Stimulated activated naive CD8-positive, alpha-beta T cell treated with anti-CD3 and anti-CD28 coated beads, Interleukin-15, amount 100 ng/mL, for 72 hours (primary cell): ENCODE results near the gene DMAP1.

ENCODE experiments used
- ATAC-seq: fragments of 150-1000 bp; cut with Tn5 transposase; 2 replicates; pipeline ENCODE4 v1.10.0; 2021; ENCODE audit warnings: mild to moderate bottlenecking, moderate library complexity
- DNase-seq, 2 donors: peaks; one replicate each; pipeline ENCODE4 v3.0.0; 2021 to 2022
- H3K27ac Mint-ChIP-seq, 2 donors: one replicate each; pipeline ENCODE4 v1.8.0; 2022; ENCODE audit warnings: mild to moderate bottlenecking in 2 of 2, mixed read lengths in 2 of 2, moderate library complexity in 2 of 2
- H3K27me3 Mint-ChIP-seq: one replicate; pipeline ENCODE4 v1.8.0; 2022; ENCODE audit warnings: mixed read lengths
- H3K4me1 Mint-ChIP-seq: one replicate; pipeline ENCODE4 v1.8.0; 2022; ENCODE audit warnings: mild to moderate bottlenecking, mixed read lengths
- H3K4me3 Mint-ChIP-seq, 2 donors: one replicate each; pipeline ENCODE4 v1.8.0; 2022; ENCODE audit warnings: mild to moderate bottlenecking in 2 of 2, mixed read lengths in 2 of 2, moderate library complexity in 1 of 2
- H3K9me3 Mint-ChIP-seq, 2 donors: one replicate each; pipeline ENCODE4 v1.8.0; 2022; ENCODE audit warnings: mixed read lengths in 2 of 2

Gene DMAP1

GRCh38 chr1:44261171-44261817 lies 48.0 kb downstream of the DMAP1 start:
- peak overlapping the region in 1 of 2 donors; percentile 48 for H3K27ac Mint-ChIP-seq
- ATAC-seq (no peak), DNase-seq (no peak)
- H3K4me3 Mint-ChIP-seq: no peak overlapping the region
- H3K4me1 Mint-ChIP-seq: peaks cover 35% of the 10 kb centered on the region
- no peaks in the 10 kb centered on the region for H3K27me3 Mint-ChIP-seq
- no peaks in the 10 kb centered on the region for H3K9me3 Mint-ChIP-seq

- peak overlapping the region in 1 of 2 donors; percentile 12 for H3K27ac Mint-ChIP-seq
- ATAC-seq (no peak), DNase-seq (no peak)
- H3K9me3 Mint-ChIP-seq: no peaks in the 10 kb centered on the region
- H3K4me3 Mint-ChIP-seq: no peak overlapping the region
- H3K27me3 Mint-ChIP-seq: no peaks in the 10 kb centered on the region
- peaks cover 35% of the 10 kb centered on the region for H3K4me1 Mint-ChIP-seq
Measured at GRCh38 chr1:44261962-44262361, 48.7 kb downstream of the DMAP1 start.

- Mint-ChIP-seq H3K4me3 (no peak overlapping the region), H3K27me3 (no peaks in the 10 kb centered on the region), H3K9me3 (no peaks in the 10 kb centered on the region), H3K27ac (peak overlapping the region in 1 of 2 donors; percentile 12), H3K4me1 (peaks cover 35% of the 10 kb centered on the region)
- no peak for DNase-seq
- ATAC-seq: no peak
Measured at GRCh38 chr1:44262414-44262813, 49.1 kb downstream of the DMAP1 start.

DNA sequence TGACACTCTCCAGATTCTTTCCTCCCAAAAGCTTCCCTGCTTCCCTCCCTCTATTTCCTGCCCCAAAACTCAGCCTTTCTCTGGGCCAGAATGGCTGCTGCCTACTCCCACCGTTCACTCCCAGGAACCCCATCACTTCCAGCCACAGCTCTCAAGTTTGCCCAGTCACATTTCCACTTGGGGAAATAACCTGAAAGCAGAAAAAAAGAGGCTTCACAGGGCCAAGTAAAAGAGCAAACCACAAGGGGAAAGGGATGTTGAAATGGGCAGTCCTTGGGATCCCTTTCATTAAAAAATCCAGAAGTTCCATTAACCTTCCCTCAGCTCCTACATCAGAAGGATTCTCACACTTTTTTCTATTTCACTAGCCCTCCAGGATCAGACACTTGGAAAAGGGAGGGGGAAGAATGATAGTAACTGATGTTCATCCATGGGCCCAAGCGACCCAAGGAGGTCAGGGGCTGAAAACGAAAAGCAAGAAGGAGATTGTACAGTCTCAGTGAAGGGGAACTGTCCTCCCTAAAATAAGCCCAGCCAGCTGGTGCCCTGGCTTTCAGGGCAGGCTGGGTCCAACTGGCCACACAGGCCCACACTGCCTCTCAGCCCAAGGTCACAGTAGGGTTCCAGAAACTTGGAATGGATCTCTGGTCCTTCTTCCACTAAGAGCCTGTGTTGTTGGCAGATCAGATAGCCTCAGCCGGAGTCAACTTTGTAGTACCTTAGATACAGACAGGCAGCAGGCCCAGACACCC lies 49.7 kb downstream of the DMAP1 start:
- ATAC-seq: no peak
- Mint-ChIP-seq H3K9me3 (no peaks in the 10 kb centered on the region), H3K4me1 (peaks cover 35% of the 10 kb centered on the region), H3K4me3 (no peak overlapping the region), H3K27me3 (no peaks in the 10 kb centered on the region), H3K27ac (peak overlapping the region; percentile 14 to 62)
- no peak for DNase-seq

DNA sequence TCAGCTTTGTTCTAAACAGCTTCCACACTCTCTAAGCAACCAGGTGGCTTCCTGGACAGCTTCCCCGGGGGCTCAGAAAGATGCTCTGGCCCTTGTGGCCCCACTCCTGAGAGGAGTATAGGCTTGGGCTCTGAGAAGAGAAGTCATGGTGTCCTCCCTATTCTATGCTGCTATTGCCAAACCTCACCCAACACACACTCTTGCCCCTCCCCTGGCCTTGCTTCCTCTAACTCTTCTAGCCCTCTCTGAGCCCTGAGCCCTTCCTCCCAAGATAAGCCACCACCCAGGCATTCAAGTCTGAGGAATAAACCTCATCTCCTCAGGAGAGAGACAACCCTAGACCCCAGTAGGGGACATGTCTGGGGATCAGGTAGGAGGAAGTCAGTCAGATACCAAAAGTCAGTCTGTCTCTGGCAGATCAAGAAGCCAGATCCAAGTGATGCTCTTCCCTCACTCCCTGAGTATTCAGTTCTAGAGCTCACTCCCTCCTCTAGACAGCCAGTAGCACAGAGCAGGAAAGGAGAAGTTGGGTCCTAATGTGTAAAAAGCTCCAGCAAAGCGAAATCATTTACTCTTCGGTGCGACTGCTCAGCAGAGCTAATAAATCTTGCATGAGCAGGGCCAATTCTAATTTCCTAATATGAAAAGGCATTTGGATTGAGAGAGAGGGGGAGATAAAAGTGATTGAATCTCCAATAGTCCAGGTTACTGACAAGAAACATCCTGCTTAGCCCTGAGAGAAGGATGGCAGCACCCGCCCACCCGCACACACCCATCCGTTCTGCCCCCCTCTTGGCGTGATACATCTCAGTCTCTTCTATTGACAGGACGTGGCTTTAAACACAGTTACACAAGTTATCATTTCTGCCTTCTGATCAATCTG lies 50.5 kb downstream of the DMAP1 start:
- no peak for DNase-seq
- H3K4me1 Mint-ChIP-seq: peaks cover 37% of the 10 kb centered on the region
- no peak for ATAC-seq

DNA sequence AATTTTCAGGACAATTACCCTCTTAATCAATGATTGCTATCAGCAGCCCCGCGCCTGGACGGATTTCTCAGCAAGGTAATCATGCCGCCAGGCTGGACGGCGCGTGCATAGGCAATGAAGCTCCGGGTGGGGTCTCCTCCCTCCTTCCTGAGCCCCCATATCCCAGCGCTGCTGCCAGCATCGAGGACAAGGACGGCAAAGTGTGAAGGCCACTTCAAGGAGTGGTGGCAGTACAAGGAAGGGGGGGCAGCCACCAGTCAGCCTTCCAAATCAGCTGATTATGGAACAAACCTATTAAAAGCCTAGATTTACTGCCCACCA lies 51.1 kb downstream of the DMAP1 start:
- no peak for DNase-seq
- Mint-ChIP-seq H3K4me1 (peaks cover 43% of the 10 kb centered on the region), H3K27ac (peak overlapping the region in 1 of 2 donors; percentile 22), H3K4me3 (no peak overlapping the region), H3K27me3 (no peaks in the 10 kb centered on the region), H3K9me3 (no peaks in the 10 kb centered on the region)
- no peak for ATAC-seq

More for the DNA sequence above, 50.5 kb downstream of the DMAP1 start:
- H3K27ac Mint-ChIP-seq: peak overlapping the region; percentile 31 to 48
- H3K27me3 Mint-ChIP-seq: no peaks in the 10 kb centered on the region
- no peak overlapping the region for H3K4me3 Mint-ChIP-seq
- no peaks in the 10 kb centered on the region for H3K9me3 Mint-ChIP-seq

GRCh38 chr1:44265656-44266358 lies 52.5 kb downstream of the DMAP1 start:
- Mint-ChIP-seq H3K4me3 (no peak overlapping the region), H3K9me3 (no peaks in the 10 kb centered on the region), H3K27ac (peak overlapping the region in 1 of 2 donors; percentile 68), H3K27me3 (no peaks in the 10 kb centered on the region), H3K4me1 (peaks cover 42% of the 10 kb centered on the region)
- DNase-seq (no peak), ATAC-seq (no peak)

DNA sequence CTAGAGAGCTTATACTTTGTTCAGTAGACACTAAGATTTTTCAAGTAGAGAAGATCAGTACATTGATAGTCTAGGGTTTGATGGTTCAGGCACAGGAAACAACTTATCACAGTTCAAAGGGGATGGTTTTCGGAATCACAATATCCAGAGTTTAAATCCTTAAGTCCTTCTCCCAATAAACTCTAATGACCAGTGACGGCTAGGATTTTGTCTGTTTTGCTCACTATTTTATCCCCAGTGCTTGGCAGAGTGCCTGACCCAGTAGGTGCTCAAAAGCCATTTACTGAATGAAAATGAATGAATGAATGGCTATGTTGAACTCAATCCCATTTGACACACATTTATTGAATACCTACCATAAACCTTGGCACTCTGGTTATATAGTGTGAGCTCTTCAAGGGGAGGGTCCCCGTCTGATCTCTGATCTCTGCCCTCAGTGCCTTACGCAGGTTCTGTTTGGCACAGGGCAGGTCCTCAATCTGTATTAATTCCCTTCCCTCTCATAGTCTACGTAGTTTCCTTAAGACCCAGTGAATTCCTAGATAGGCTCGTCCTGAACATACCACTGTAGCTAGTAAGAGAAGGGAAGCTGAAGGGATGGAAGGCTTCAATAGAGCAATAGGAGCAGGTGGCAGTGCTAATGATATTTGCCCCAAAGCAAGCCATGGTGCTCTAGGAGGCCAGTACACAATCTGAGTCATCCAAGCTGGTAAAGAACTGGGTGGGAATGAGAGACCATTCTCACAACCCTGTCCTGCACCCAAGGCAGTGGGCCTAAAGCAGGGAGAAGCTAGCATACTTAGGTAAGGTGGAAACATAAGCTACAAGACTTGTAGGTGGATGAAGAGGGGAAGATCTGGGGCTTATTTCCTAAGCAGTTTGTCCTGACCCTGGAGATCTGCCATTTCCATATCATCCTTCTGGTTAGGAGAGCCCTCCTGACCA lies 53.4 kb downstream of the DMAP1 start:
- no peaks in the 10 kb centered on the region for H3K9me3 Mint-ChIP-seq
- no peak overlapping the region for H3K27ac Mint-ChIP-seq
- no peak for ATAC-seq
- no peaks in the 10 kb centered on the region for H3K27me3 Mint-ChIP-seq
- DNase-seq: no peak
- H3K4me3 Mint-ChIP-seq: no peak overlapping the region
- peaks cover 39% of the 10 kb centered on the region for H3K4me1 Mint-ChIP-seq

- no peak overlapping the region for H3K4me3 Mint-ChIP-seq
- no peak for ATAC-seq
Measured at GRCh38 chr1:44267438-44267837, 54.2 kb downstream of the DMAP1 start.

GRCh38 chr1:44268054-44268453 lies 54.8 kb downstream of the DMAP1 start:
- DNase-seq: no peak
- Mint-ChIP-seq H3K4me3 (no peak overlapping the region), H3K27ac (no peak overlapping the region), H3K4me1 (peaks cover 33% of the 10 kb centered on the region), H3K9me3 (no peaks in the 10 kb centered on the region), H3K27me3 (no peaks in the 10 kb centered on the region)
- no peak for ATAC-seq

More at GRCh38 chr1:44267438-44267837, 54.2 kb downstream of the DMAP1 start:
- Mint-ChIP-seq H3K27me3 (no peaks in the 10 kb centered on the region), H3K9me3 (no peaks in the 10 kb centered on the region), H3K27ac (no peak overlapping the region), H3K4me1 (peaks cover 39% of the 10 kb centered on the region)
- no peak for DNase-seq
